Gastrocnemius medialis (tissue), 4 donors: ENCODE results near the gene RNF144A. TPM values are rescaled to one million over a fixed set of nuclear protein-coding genes. Genes with fewer than 3 reads are reported as not detected.

Experiments used
- ATAC-seq, 2 donors: fragments of 150-250 bp; one replicate each; pipeline ENCODE4 v1.9.1; 2016
- DNase-seq, 2 donors: peaks; one replicate each; pipeline ENCODE4 v3.0.0-alpha.2; 2019
- H3K27ac ChIP-seq, 4 donors: fragments of 200-600 bp; sonication (generic); 1 replicate in 1 of 4; 2 replicates in 3 of 4; pipeline ENCODE4 v1.5.1; 2016 to 2018; ENCODE audit warnings: mild to moderate bottlenecking in 2 of 4, moderate library complexity in 1 of 4
- H3K27me3 ChIP-seq, 3 donors: fragments of 200-600 bp; sonication (generic) in 2 of 3; 1 replicate in 1 of 3; 2 replicates in 2 of 3; pipeline versions ENCODE4 v1.5.1 to v1.6.0; 2016 to 2019; ENCODE audit warnings: mild to moderate bottlenecking in 1 of 3, moderate library complexity in 1 of 3
- H3K36me3 ChIP-seq, 2 donors: fragments of 200-600 bp; sonication (generic) in 1 of 2; one replicate each; pipeline ENCODE4 v1.5.1; 2017 to 2018
- H3K4me1 ChIP-seq, 2 donors: fragments of 200-600 bp; sonication (generic) in 1 of 2; one replicate each; pipeline ENCODE4 v1.5.1; 2016 to 2017; ENCODE audit warnings: mild to moderate bottlenecking in 2 of 2
- H3K4me3 ChIP-seq, 4 donors: fragments of 200-600 bp; sonication (generic) in 3 of 4; 1 replicate in 1 of 4; 2 replicates in 3 of 4; pipeline ENCODE4 v1.5.1; 2016 to 2019; ENCODE audit warnings: mild to moderate bottlenecking in 2 of 4
- H3K9me3 ChIP-seq, 3 donors: fragments of 200-600 bp; sonication (generic) in 2 of 3; 1 replicate in 1 of 3; 2 replicates in 2 of 3; pipeline ENCODE4 v1.5.1; 2016 to 2019
- CTCF ChIP-seq, 5 experiments: fragments of 450-650 bp in 3 of 5; fragments of 200-600 bp in 2 of 5; sonication (generic) in 2 of 5; IDR thresholded peaks in 4 of 5; conservative IDR thresholded peaks in 1 of 5; 1 replicate in 4 of 5; 2 replicates in 1 of 5; pipeline ENCODE4 v1.5.1; 2016 to 2019; ENCODE audit warnings: antibody characterized with exemption in 5 of 5, mild to moderate bottlenecking in 3 of 5, moderate library complexity in 3 of 5
- POLR2A ChIP-seq, 2 donors: fragments of 450-650 bp; IDR thresholded peaks; one replicate each; pipeline ENCODE4 v1.6.1; 2017; ENCODE audit warnings: antibody characterized with exemption in 2 of 2, mild to moderate bottlenecking in 2 of 2, moderate library complexity in 2 of 2
- in situ Hi-C, 4 donors: fragments of 200-750 bp; cut with MboI; loops; one replicate each; pipeline versions ENCODE4 v1.15.0 to v1.8.0; 2017; ENCODE audit warnings: low sequenced_read_pairs in 4 of 4
- intact Hi-C: fragments of 100-400 bp; cut with DNase I; formaldehyde crosslinking; loops from one replicate; pipeline ENCODE4 v1.15.1; 2023; ENCODE audit warnings: low total_unique reads
- total RNA-seq, 4 donors: library from RNA; depleted of rRNA; stranded (reverse); fragments of >200 nt; gene quantifications; one replicate each; pipeline versions ENCODE4 v1.1.0 to v1.2.3, GENCODE V29; 2016

Gene RNF144A
- total RNA-seq, 4 donors from 2014 or later = 4.9 to 16.2 (median 10.2) TPM

GRCh38 chr2:7025082-7025481 is 107.9 kb downstream of the RNF144A start:
- DNase-seq (no peak), ATAC-seq (no peak)
- Histone ChIP-seq H3K36me3 (peaks cover 0 to 9% of the 10 kb centered on the region in 2 donors), H3K9me3 (no peaks in the 10 kb centered on the region), H3K4me3 (no peak overlapping the region), H3K27ac (peak overlapping the region in 2 of 4 donors; percentile 18 to 19), H3K27me3 (no peaks in the 10 kb centered on the region), H3K4me1 (peaks cover 42 to 45% of the 10 kb centered on the region in 2 donors)
- in situ Hi-C loops = loop anchor here in 1 of 4 donors (5.0 kb wide), 1 partner anchor 113 kb away; no protein-coding TSS in a partner anchor
- no peak for TF ChIP-seq CTCF (IDR thresholded peaks at IDR 0.05 in 4 of 5, conservative IDR thresholded peaks at IDR 0.05 in 1 of 5)
- no peak for TF ChIP-seq POLR2A (IDR thresholded peaks at IDR 0.05)
- intact Hi-C loops = no loop called here

GRCh38 chr2:7026742-7027141 is 109.5 kb downstream of the RNF144A start:
- Histone ChIP-seq H3K36me3 (no peaks in the 10 kb centered on the region), H3K9me3 (no peaks in the 10 kb centered on the region), H3K27ac (peak overlapping the region; percentile 18 to 46 (median 44)), H3K4me3 (no peak overlapping the region), H3K27me3 (no peaks in the 10 kb centered on the region), H3K4me1 (peaks cover 39 to 41% of the 10 kb centered on the region in 2 donors)
- DNase-seq (no peak), ATAC-seq (peak in 1 of 2 donors; percentile 15)
- in situ Hi-C loops (loop anchor here in 1 of 4 donors (5.0 kb wide), 1 partner anchor 114 kb away; no protein-coding TSS in a partner anchor), intact Hi-C loops (no loop called here)
- TF ChIP-seq CTCF (IDR thresholded peaks at IDR 0.05 in 4 of 5, conservative IDR thresholded peaks at IDR 0.05 in 1 of 5) (no peak), POLR2A (IDR thresholded peaks at IDR 0.05) (no peak)

GRCh38 chr2:7027411-7027810 is 110.2 kb downstream of the RNF144A start:
- in situ Hi-C loops = loop anchor here in 1 of 4 donors (5.0 kb wide), 1 partner anchor 115 kb away; no protein-coding TSS in a partner anchor
- H3K27me3 ChIP-seq = no peaks in the 10 kb centered on the region
- peak overlapping the region; percentile 18 to 58 (median 45) for H3K27ac ChIP-seq
- H3K36me3 ChIP-seq = no peaks in the 10 kb centered on the region
- peaks cover 32 to 34% of the 10 kb centered on the region in 2 donors for H3K4me1 ChIP-seq
- H3K4me3 ChIP-seq = no peak overlapping the region
- TF ChIP-seq POLR2A (IDR thresholded peaks at IDR 0.05) (no peak), CTCF (IDR thresholded peaks at IDR 0.05 in 4 of 5, conservative IDR thresholded peaks at IDR 0.05 in 1 of 5) (no peak)
- ATAC-seq = no peak
- intact Hi-C loops = no loop called here
- DNase-seq = no peak
- no peaks in the 10 kb centered on the region for H3K9me3 ChIP-seq

- H3K4me3 ChIP-seq = no peak overlapping the region
- no peaks in the 10 kb centered on the region for H3K9me3 ChIP-seq
- TF ChIP-seq CTCF (IDR thresholded peaks at IDR 0.05 in 4 of 5, conservative IDR thresholded peaks at IDR 0.05 in 1 of 5) (no peak), POLR2A (IDR thresholded peaks at IDR 0.05) (no peak)
- DNase-seq = no peak
- in situ Hi-C loops (loop anchor here in 1 of 4 donors (5.0 kb wide), 1 partner anchor 116 kb away; no protein-coding TSS in a partner anchor), intact Hi-C loops (no loop called here)
- no peaks in the 10 kb centered on the region for H3K36me3 ChIP-seq
- peaks cover 25 to 27% of the 10 kb centered on the region in 2 donors for H3K4me1 ChIP-seq
- ATAC-seq = no peak
- peak overlapping the region in 3 of 4 donors; percentile 44 to 58 (median 52) for H3K27ac ChIP-seq
- H3K27me3 ChIP-seq = no peaks in the 10 kb centered on the region
Observed at GRCh38 chr2:7027956-7028655, 110.9 kb downstream of the RNF144A start.
